Glutamatergic neuron (in vitro differentiated cells): ENCODE results near the gene PA2G4. TPM values are rescaled to one million over a fixed set of nuclear protein-coding genes. Genes with fewer than 3 reads are reported as not detected.

Experiments
- DNase-seq: peaks from one replicate; pipeline ENCODE4 v3.0.0; 2022
- H3K27ac Mint-ChIP-seq: one replicate; pipeline ENCODE4 v1.8.0; 2020; ENCODE audit warnings: mild to moderate bottlenecking, mixed read lengths, inconsistent platforms; ENCODE audit not compliant: unreplicated experiment
- H3K27me3 Mint-ChIP-seq: one replicate; pipeline ENCODE4 v1.8.0; 2020; ENCODE audit warnings: mild to moderate bottlenecking, moderate library complexity, mixed read lengths, inconsistent platforms; ENCODE audit not compliant: unreplicated experiment
- H3K36me3 Mint-ChIP-seq: one replicate; pipeline ENCODE4 v1.8.0; 2020; ENCODE audit warnings: mild to moderate bottlenecking, mixed read lengths, inconsistent platforms; ENCODE audit not compliant: unreplicated experiment
- H3K4me1 Mint-ChIP-seq: one replicate; pipeline ENCODE4 v1.8.0; 2020; ENCODE audit warnings: mild to moderate bottlenecking, low read depth, mixed read lengths, inconsistent platforms; ENCODE audit not compliant: unreplicated experiment
- H3K4me3 Mint-ChIP-seq: one replicate; pipeline ENCODE4 v1.8.0; 2020; ENCODE audit warnings: mild to moderate bottlenecking, mixed read lengths, inconsistent platforms; ENCODE audit not compliant: unreplicated experiment
- H3K9me3 Mint-ChIP-seq: one replicate; pipeline ENCODE4 v1.8.0; 2020; ENCODE audit warnings: mild to moderate bottlenecking, moderate library complexity, mixed read lengths, inconsistent platforms; ENCODE audit not compliant: unreplicated experiment
- total RNA-seq: library from RNA; stranded (reverse); fragmentation: NEBNext Ultra II Directional; extraction: Animal tissue kit (Norgen Biotek cat#: 25700); gene quantifications from one replicate; pipeline ENCODE4 v1.2.1, GENCODE V29; 2021; ENCODE audit not compliant: unreplicated experiment
- TF ChIP-seq, protein P1 (sequence below): fragments of 200-600 bp; sonication (generic); IDR thresholded peaks from one replicate; pipeline ENCODE4 v1.5.0; 2021; ENCODE audit not compliant: partially characterized antibody, unreplicated experiment

Gene PA2G4
- total RNA-seq, 1 donor from 2014 or later = 86.5 TPM

DNA sequence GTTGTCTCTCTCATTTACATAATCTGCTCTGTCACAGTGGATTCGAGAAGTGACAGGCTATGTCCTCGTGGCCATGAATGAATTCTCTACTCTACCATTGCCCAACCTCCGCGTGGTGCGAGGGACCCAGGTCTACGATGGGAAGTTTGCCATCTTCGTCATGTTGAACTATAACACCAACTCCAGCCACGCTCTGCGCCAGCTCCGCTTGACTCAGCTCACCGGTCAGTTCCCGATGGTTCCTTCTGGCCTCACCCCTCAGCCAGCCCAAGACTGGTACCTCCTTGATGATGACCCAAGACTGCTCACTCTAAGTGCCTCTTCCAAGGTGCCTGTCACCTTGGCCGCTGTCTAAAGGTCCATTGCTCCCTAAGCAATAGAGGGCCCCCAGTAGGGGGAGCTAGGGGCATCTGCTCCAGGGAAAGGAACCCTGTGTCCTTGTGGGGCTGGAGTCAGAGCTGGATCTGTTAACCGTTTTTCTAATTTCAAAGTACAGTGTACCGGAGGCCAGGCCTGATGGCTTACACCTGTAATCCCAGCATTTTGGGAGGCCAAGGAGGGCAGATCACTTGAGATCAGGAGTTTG is 19.3 kb upstream of the PA2G4 start:
- H3K36me3 Mint-ChIP-seq = no peaks in the 10 kb centered on the region
- no peaks in the 10 kb centered on the region for H3K27me3 Mint-ChIP-seq
- peaks cover 5% of the 10 kb centered on the region for H3K9me3 Mint-ChIP-seq

DNA sequence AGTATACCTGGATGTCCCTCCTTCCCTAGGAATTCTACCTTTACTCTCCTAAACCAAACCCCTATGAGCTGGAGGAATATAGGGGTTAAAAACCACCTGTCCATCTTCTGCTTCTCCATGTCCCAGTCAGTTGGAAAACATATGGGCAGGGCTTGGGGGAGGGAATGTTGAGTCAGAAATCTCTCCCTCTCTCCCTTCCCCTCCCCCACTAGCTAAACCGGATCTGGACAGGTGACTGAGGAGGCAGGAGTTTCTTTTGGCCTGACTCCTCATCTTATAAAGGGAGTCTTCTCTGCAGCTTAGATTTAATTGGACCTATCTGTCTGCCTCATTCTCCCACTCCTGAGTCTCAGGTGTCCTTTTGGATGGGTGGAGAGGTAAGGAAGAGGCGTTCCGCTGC is 18.3 kb upstream of the PA2G4 start:
- Mint-ChIP-seq H3K27ac (no peak overlapping the region), H3K36me3 (no peaks in the 10 kb centered on the region), H3K9me3 (peaks cover 5% of the 10 kb centered on the region), H3K4me1 (no peaks in the 10 kb centered on the region), H3K27me3 (no peaks in the 10 kb centered on the region), H3K4me3 (no peak overlapping the region)
- no peak for DNase-seq
- TF ChIP-seq, protein P1, sequence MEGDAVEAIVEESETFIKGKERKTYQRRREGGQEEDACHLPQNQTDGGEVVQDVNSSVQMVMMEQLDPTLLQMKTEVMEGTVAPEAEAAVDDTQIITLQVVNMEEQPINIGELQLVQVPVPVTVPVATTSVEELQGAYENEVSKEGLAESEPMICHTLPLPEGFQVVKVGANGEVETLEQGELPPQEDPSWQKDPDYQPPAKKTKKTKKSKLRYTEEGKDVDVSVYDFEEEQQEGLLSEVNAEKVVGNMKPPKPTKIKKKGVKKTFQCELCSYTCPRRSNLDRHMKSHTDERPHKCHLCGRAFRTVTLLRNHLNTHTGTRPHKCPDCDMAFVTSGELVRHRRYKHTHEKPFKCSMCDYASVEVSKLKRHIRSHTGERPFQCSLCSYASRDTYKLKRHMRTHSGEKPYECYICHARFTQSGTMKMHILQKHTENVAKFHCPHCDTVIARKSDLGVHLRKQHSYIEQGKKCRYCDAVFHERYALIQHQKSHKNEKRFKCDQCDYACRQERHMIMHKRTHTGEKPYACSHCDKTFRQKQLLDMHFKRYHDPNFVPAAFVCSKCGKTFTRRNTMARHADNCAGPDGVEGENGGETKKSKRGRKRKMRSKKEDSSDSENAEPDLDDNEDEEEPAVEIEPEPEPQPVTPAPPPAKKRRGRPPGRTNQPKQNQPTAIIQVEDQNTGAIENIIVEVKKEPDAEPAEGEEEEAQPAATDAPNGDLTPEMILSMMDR = no peak

More for the DNA sequence above, 19.3 kb upstream of the PA2G4 start:
- DNase-seq = peak; percentile 22
- H3K4me3 Mint-ChIP-seq = no peak overlapping the region
- no peaks in the 10 kb centered on the region for H3K4me1 Mint-ChIP-seq
- H3K27ac Mint-ChIP-seq = no peak overlapping the region
- TF ChIP-seq, protein P1 = no peak

GRCh38 chr12:56086608-56087007 is 17.8 kb upstream of the PA2G4 start:
- H3K4me3 Mint-ChIP-seq = no peak overlapping the region
- no peak overlapping the region for H3K27ac Mint-ChIP-seq
- H3K36me3 Mint-ChIP-seq = no peaks in the 10 kb centered on the region

DNA sequence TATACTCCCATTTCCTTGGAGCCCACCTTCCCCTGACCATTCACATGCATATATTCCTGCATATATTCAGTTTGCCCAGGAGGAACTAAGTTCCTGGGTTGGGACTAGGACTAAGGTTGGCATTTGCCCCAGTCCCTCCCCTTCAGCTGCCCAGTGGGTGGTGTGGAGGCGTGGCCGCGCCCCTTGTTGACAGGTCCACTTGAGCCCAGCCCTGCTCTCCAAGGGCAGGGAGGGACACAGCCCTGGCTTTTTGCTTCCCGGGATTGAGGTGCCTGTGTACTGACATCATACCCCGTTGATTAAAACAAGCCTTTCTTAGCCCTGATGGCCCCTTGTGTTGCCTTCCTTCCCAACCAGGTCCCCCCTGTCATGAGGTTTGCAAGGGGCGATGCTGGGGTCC is 17.1 kb upstream of the PA2G4 start:
- H3K27ac Mint-ChIP-seq = no peak overlapping the region
- peaks cover 5% of the 10 kb centered on the region for H3K9me3 Mint-ChIP-seq
- no peak overlapping the region for H3K4me3 Mint-ChIP-seq
- no peak for DNase-seq
- H3K36me3 Mint-ChIP-seq = no peaks in the 10 kb centered on the region
- H3K4me1 Mint-ChIP-seq = no peaks in the 10 kb centered on the region
- H3K27me3 Mint-ChIP-seq = no peaks in the 10 kb centered on the region
- TF ChIP-seq, protein P1 = no peak

More at GRCh38 chr12:56086608-56087007, 17.8 kb upstream of the PA2G4 start:
- TF ChIP-seq, protein P1 = no peak
- Mint-ChIP-seq H3K27me3 (no peaks in the 10 kb centered on the region), H3K9me3 (peaks cover 5% of the 10 kb centered on the region), H3K4me1 (no peaks in the 10 kb centered on the region)
- DNase-seq = no peak

DNA sequence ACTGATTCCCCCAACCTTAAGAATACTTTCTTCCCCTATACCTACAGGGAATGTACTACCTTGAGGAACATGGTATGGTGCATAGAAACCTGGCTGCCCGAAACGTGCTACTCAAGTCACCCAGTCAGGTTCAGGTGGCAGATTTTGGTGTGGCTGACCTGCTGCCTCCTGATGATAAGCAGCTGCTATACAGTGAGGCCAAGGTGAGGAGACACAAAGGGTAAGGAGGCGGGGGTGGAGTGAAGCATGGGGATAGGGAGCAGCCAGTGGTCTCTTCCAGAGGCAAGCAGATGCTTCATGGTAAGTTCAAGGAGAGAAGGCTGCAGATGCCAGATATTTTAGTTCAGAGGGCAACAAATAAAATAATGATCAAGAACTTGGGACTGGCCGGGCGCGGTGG is 6.6 kb upstream of the PA2G4 start:
- Mint-ChIP-seq H3K4me1 (no peaks in the 10 kb centered on the region), H3K27ac (no peak overlapping the region), H3K4me3 (no peak overlapping the region), H3K9me3 (peaks cover 2% of the 10 kb centered on the region), H3K27me3 (peaks cover 4% of the 10 kb centered on the region), H3K36me3 (peaks cover 6% of the 10 kb centered on the region)
- TF ChIP-seq, protein P1 = no peak
- no peak for DNase-seq
